ENCODE measurements around the gene CEP131.

DNA sequence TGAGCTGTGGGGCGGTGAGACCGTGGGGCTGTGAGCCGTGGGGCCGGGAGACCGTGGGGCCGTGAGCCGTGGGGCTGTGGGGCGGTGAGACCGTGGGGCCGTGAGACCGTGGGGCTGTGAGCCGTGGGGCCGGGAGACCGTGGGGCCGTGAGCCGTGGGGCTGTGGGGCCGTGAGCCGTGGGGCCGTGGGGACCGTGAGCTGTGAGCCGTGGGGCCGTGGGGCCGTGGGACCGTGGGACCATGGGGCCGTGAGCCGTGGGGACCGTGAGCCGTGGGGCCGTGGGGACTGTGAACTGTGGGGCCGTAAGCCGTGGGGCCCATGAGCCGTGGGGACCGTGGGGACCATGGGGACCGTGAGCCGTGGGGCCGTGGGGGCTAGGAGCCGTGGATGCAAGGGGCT, 82.1 kb downstream of the CEP131 start:
- TF ChIP-seq, protein P1, sequence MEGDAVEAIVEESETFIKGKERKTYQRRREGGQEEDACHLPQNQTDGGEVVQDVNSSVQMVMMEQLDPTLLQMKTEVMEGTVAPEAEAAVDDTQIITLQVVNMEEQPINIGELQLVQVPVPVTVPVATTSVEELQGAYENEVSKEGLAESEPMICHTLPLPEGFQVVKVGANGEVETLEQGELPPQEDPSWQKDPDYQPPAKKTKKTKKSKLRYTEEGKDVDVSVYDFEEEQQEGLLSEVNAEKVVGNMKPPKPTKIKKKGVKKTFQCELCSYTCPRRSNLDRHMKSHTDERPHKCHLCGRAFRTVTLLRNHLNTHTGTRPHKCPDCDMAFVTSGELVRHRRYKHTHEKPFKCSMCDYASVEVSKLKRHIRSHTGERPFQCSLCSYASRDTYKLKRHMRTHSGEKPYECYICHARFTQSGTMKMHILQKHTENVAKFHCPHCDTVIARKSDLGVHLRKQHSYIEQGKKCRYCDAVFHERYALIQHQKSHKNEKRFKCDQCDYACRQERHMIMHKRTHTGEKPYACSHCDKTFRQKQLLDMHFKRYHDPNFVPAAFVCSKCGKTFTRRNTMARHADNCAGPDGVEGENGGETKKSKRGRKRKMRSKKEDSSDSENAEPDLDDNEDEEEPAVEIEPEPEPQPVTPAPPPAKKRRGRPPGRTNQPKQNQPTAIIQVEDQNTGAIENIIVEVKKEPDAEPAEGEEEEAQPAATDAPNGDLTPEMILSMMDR (IDR thresholded peaks at IDR 0.05), result no peak
- TF ChIP-seq POLR2A (IDR thresholded peaks at IDR 0.05), result no peak
- no peak for TF ChIP-seq POLR2AphosphoS5 (IDR thresholded peaks at IDR 0.05; ENCODE audit: insufficient read depth in 1 of 2, low read depth in 1 of 2)

Measured in vagina (tissue), 2 donors.